HFFc6 (cell line): ENCODE data around the gene DNM1. TPM values are rescaled to one million over a fixed set of nuclear protein-coding genes. Genes with fewer than 3 reads are reported as not detected.

Experiments used
- DNase-seq: peaks from one replicate; pipeline ENCODE4 v3.0.0-alpha.2; 2018
- H3K27ac Mint-ChIP-seq: 2 replicates; pipeline ENCODE4 v1.8.0; 2020; ENCODE audit warnings: mild to moderate bottlenecking, mixed read lengths
- H3K27me3 Mint-ChIP-seq: 2 replicates; pipeline ENCODE4 v1.8.0; 2021; ENCODE audit warnings: mild to moderate bottlenecking, moderate library complexity, mixed read lengths; ENCODE audit not compliant: insufficient read depth
- H3K36me3 Mint-ChIP-seq: 2 replicates; pipeline ENCODE4 v1.8.0; 2021; ENCODE audit warnings: low read depth, mixed read lengths
- H3K4me1 Mint-ChIP-seq: 2 replicates; pipeline ENCODE4 v1.8.0; 2020; ENCODE audit warnings: low read depth, mixed read lengths
- H3K4me3 Mint-ChIP-seq: 2 replicates; pipeline ENCODE4 v1.8.0; 2020; ENCODE audit warnings: mild to moderate bottlenecking, moderate library complexity, mixed read lengths
- H3K9me3 Mint-ChIP-seq: 2 replicates; pipeline ENCODE4 v1.8.0; 2020; ENCODE audit warnings: mild to moderate bottlenecking, mixed read lengths
- total RNA-seq, 6 experiments: library from RNA; stranded (reverse); fragmentation: NEBNext Ultra II Directional; extraction: Animal tissue kit (Norgen Biotek cat#: 25700); gene quantifications; 2 replicates in 1 of 6; 3 replicates in 5 of 6; pipeline ENCODE4 v1.2.3, GENCODE V29; 2021
- TF ChIP-seq, protein P1 (sequence below): fragments of 200-600 bp; sonication (generic); IDR thresholded peaks from 2 replicates; pipeline ENCODE4 v1.5.0; 2021; ENCODE audit warnings: antibody characterized with exemption, mild to moderate bottlenecking

DNM1 gene
- total RNA-seq, 6 experiments from 2014 or later = 17.4 to 38.2 (median 32.7) TPM

DNA sequence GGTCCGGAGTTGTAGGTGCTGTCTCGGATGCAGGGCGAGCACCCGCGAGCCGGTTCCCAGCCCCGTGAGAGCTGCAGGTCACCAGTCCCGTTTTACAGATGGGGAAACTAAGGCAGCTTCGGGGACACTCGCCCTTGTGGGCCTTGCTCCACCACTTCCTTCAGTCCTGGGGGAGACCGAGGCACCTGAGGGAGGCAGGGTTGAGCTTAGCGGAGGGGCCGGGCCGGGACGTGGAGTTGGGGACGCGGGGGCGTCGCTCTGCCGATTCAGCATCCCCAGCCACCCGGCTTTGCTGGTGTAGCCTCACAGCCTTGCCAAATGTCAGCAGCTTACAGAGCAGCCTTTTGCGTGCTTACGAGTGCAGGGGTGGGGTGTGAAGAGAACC is 42.6 kb upstream of the DNM1 start:
- peaks cover 14% of the 10 kb centered on the region for H3K36me3 Mint-ChIP-seq
- H3K27ac Mint-ChIP-seq = no peak overlapping the region; the same call in 1 of the 2 replicates
- H3K9me3 Mint-ChIP-seq = no peaks in the 10 kb centered on the region
- H3K4me3 Mint-ChIP-seq = peak overlapping the region; percentile 80
- TF ChIP-seq, protein P1, sequence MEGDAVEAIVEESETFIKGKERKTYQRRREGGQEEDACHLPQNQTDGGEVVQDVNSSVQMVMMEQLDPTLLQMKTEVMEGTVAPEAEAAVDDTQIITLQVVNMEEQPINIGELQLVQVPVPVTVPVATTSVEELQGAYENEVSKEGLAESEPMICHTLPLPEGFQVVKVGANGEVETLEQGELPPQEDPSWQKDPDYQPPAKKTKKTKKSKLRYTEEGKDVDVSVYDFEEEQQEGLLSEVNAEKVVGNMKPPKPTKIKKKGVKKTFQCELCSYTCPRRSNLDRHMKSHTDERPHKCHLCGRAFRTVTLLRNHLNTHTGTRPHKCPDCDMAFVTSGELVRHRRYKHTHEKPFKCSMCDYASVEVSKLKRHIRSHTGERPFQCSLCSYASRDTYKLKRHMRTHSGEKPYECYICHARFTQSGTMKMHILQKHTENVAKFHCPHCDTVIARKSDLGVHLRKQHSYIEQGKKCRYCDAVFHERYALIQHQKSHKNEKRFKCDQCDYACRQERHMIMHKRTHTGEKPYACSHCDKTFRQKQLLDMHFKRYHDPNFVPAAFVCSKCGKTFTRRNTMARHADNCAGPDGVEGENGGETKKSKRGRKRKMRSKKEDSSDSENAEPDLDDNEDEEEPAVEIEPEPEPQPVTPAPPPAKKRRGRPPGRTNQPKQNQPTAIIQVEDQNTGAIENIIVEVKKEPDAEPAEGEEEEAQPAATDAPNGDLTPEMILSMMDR = no peak
- peaks cover 3% of the 10 kb centered on the region; the same call in 1 of the 2 replicates for H3K27me3 Mint-ChIP-seq
- peaks cover 15% of the 10 kb centered on the region; the same call in 1 of the 2 replicates for H3K4me1 Mint-ChIP-seq
- DNase-seq = peak; percentile 8

DNA sequence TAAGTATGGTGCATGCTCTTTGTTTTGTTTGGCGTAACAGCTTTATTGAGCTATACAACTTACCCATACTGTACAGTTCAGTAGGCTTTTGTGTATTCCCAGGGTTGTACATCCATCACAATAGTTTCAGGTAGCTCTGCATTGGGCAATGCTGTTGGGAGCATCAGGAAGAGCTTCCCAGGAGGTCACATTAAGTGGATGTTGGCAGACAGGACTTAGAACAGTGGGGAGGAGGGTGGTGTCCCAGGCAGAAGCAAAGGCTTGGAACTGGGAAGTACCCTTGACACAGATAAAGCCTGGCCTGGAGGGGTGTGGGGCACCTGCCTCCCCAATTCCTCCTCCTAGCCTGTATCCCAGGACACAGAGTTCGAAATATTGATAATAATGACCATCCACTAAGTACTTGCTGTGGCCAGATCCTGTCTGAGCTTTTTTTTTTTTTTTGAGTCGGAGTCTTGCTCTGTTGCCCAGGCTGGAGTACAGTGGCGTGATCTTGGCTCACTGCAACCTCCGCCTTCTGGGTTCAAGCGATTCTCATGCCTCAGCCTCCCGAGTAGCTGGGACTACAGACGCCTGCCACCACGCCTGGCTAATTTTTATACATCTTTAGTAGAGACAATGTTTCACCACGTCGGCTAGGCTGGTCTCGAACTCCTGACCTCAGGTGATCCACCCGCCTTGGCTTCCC is 41.8 kb upstream of the DNM1 start:
- Mint-ChIP-seq H3K27ac (no peak overlapping the region), H3K4me1 (peaks cover 15% of the 10 kb centered on the region; the same call in 1 of the 2 replicates), H3K27me3 (no peaks in the 10 kb centered on the region), H3K9me3 (no peaks in the 10 kb centered on the region), H3K4me3 (peak overlapping the region; percentile 80), H3K36me3 (peaks cover 14% of the 10 kb centered on the region)
- DNase-seq = no peak
- TF ChIP-seq, protein P1 = no peak

DNA sequence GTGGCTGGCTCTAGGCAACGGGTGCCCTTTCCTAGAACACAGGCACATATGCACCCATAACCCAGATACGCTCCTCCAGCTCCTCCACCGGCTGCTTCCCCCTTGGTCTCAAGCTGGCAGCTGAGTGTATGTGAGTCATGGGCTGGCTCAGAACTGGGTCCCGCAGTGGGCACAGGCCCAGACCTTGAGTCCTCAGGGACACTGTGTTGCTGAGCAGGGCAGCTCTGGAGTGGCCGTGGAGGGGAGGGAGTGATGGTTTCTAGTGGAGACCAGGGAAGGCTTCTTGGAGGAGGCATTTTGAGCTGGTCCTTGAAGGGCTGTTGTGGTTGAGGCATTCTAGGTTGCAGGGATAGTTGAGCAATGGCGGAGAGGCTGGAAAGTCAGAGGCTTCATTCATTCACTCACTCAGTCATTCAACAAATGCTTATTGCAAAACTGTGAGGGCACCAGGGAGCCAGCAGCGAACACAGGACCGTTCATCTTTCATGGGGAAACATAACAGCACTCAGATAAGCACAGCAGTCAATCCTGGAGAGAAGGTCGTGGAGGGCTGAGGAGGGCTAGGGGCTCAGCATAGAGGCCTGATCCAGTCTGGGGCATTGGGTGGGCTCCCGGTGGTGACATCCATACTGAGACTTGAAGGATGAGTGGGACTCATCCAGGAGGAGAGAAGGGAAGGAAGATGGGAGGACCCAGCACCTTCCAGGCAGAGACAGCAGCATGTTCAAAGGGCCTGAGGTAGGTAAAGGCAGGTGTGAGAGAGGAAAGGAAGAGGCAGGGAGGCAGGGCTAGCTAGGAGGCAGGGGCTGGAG is 40.8 kb upstream of the DNM1 start:
- Mint-ChIP-seq H3K4me1 (peaks cover 15% of the 10 kb centered on the region; the same call in 1 of the 2 replicates), H3K27me3 (peaks cover 2% of the 10 kb centered on the region; the same call in 1 of the 2 replicates), H3K27ac (peak overlapping the region; percentile 54; the same call in 1 of the 2 replicates), H3K4me3 (no peak overlapping the region), H3K36me3 (peaks cover 14% of the 10 kb centered on the region), H3K9me3 (no peaks in the 10 kb centered on the region)
- TF ChIP-seq, protein P1 = no peak
- DNase-seq = no peak

DNA sequence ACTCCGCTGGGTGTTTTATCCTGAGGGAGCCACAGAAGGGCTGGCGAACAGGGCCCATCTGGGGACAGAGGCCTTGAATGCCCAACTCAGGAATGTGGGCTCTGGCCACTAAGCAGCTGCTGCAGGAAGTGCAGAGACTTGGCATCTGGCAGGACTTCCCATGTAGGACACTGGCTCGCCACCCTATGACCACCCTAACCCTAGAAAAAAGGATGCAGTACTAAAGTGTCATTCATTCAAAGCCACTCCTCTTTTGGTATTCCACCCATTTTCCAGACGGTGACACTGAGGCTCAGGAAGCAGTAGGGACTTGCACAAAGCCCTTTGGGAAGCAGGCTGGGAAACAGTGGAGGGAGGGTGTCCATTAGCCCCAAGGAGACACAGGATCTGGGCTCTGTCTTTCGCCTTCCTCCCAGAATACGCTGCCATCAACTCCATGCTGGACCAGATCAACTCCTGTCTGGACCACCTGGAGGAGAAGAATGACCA is 40.1 kb upstream of the DNM1 start:
- Mint-ChIP-seq H3K27ac (no peak overlapping the region), H3K4me3 (no peak overlapping the region), H3K27me3 (peaks cover 2% of the 10 kb centered on the region; the same call in 1 of the 2 replicates), H3K9me3 (no peaks in the 10 kb centered on the region), H3K4me1 (peaks cover 15% of the 10 kb centered on the region; the same call in 1 of the 2 replicates), H3K36me3 (peaks cover 14% of the 10 kb centered on the region)
- DNase-seq = no peak
- TF ChIP-seq, protein P1 = no peak

DNA sequence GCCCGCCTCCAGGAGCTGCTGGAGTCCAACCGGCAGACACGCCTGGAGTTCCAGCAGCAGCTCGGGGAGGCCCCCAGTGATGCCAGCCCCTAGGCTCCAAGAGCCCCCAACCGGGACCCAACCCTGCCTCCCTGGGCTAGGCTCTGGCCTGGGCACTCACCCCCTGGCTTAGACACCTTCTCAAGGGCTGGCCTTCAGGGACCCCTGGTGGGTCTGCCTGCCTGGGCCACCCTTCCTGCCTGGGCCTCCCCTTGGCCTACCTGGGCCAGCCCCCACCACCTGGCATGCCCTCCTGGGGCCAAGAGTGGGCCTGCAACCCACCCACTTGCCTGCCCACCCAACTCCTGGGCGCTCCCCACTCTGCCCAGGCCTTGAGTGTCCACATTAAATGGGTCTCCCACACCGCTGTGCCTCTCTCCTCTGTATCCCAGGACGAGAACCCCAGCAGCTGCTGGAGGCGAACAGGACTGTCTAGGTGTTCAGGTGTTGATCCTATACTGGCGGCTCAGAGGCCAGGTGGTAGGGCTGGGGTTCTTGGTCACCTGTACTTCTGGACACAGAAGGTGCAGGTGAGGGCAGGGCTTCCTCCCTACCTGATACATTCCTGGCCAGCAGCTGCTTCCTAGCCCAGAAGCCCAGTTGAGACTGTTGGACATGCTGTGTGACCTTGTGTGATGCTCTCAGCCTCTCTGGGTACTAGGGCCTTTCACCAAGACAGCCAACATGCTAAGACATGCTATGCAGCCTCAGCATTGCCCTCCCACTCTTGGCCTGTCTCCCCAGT is 39.5 kb upstream of the DNM1 start:
- DNase-seq = no peak
- H3K4me3 Mint-ChIP-seq = no peak overlapping the region
- no peaks in the 10 kb centered on the region for H3K9me3 Mint-ChIP-seq
- peaks cover 18% of the 10 kb centered on the region for H3K36me3 Mint-ChIP-seq
- H3K27me3 Mint-ChIP-seq = peaks cover 2% of the 10 kb centered on the region; the same call in 1 of the 2 replicates
- no peak overlapping the region for H3K27ac Mint-ChIP-seq
- TF ChIP-seq, protein P1 = no peak
- H3K4me1 Mint-ChIP-seq = peaks cover 19% of the 10 kb centered on the region
